HepG2 (cell line): ENCODE data around the gene NEURL3. TPM values are rescaled to one million over a fixed set of nuclear protein-coding genes. Genes with fewer than 3 reads are reported as not detected.

Experiments used
- ATAD3A ChIP-seq: sonication (generic); formaldehyde crosslinking; IDR thresholded peaks from 2 replicates; pipeline ENCODE4 v1.4.0; 2020; ENCODE audit warnings: missing genetic modification reagents
- CC2D1A ChIP-seq: sonication (generic); formaldehyde crosslinking; IDR thresholded peaks from 2 replicates; pipeline ENCODE4 v1.8.1; 2023; ENCODE audit warnings: mild to moderate bottlenecking, missing genetic modification reagents
- CTCF ChIP-seq: sonication (generic); formaldehyde crosslinking; IDR thresholded peaks from 2 replicates; pipeline ENCODE4 v1.5.0; 2020; ENCODE audit warnings: mild to moderate bottlenecking, missing genetic modification reagents, moderate library complexity
- IRX3 ChIP-seq: sonication (generic); formaldehyde crosslinking; IDR thresholded peaks from 2 replicates; pipeline ENCODE4 v1.8.1; 2023; ENCODE audit warnings: mild to moderate bottlenecking, low read depth, missing genetic modification reagents, borderline replicate concordance
- ISL2 ChIP-seq: sonication (generic); formaldehyde crosslinking; IDR thresholded peaks from 2 replicates; pipeline ENCODE4 v1.5.0; 2020; ENCODE audit warnings: missing genetic modification reagents
- ISX ChIP-seq: sonication (generic); formaldehyde crosslinking; conservative IDR thresholded peaks from 2 replicates; pipeline ENCODE4 v1.5.0; 2020; ENCODE audit warnings: missing genetic modification reagents
- MYPOP ChIP-seq: sonication (generic); formaldehyde crosslinking; IDR thresholded peaks from 2 replicates; pipeline ENCODE4 v1.8.1; 2023; ENCODE audit warnings: mild to moderate bottlenecking, moderate library complexity, missing genetic modification reagents
- PLRG1 ChIP-seq: fragments of 450-650 bp; conservative IDR thresholded peaks from 2 replicates; pipeline ENCODE4 v1.6.1; 2016
- ZFP91 ChIP-seq: sonication (generic); formaldehyde crosslinking; IDR thresholded peaks from 2 replicates; pipeline ENCODE4 v1.9.0; 2022; ENCODE audit warnings: missing genetic modification reagents, mild to moderate bottlenecking, borderline replicate concordance
- ZNF879 ChIP-seq: sonication (generic); formaldehyde crosslinking; IDR thresholded peaks from 2 replicates; pipeline ENCODE4 v1.8.1; 2023; ENCODE audit warnings: missing genetic modification reagents
- ZSCAN30 ChIP-seq: sonication (generic); formaldehyde crosslinking; IDR thresholded peaks from 2 replicates; pipeline ENCODE4 v1.5.0; 2020; ENCODE audit warnings: mild to moderate bottlenecking, missing genetic modification reagents
- polyA plus RNA-seq, 8 experiments: library from polyadenylated mRNA; depleted of rRNA in 3 of 8; stranded (reverse) in 7 of 8; unstranded in 1 of 8; fragments of >200 nt; fragmentation: Illumina TruSeq in 4 of 8; extraction: Trizol in 4 of 8; gene quantifications; 2 replicates each; pipeline versions ENCODE4 v1.2.1 to v1.2.3, GENCODE V29; 2011 to 2016; ENCODE audit warnings: low read depth in 4 of 8, missing spikeins in 1 of 8, mixed read lengths in 1 of 8; ENCODE audit not compliant: insufficient read depth in 1 of 8
- total RNA-seq, 5 experiments: library from RNA; depleted of rRNA; stranded (reverse); fragments of >200 nt; fragmentation: Illumina TruSeq; extraction: Trizol; gene quantifications; 2 replicates each; pipeline ENCODE4 v1.2.3, GENCODE V29; 2016; ENCODE audit warnings: low read depth in 1 of 5
- TF ChIP-seq, protein P1 (sequence below): sonication (generic); formaldehyde crosslinking; IDR thresholded peaks from 2 replicates; pipeline ENCODE4 v1.4.0; 2020; ENCODE audit warnings: missing genetic modification reagents
- TF ChIP-seq, protein P2 (sequence below): sonication (generic); formaldehyde crosslinking; IDR thresholded peaks from 2 replicates; pipeline ENCODE4 v1.5.0; 2020; ENCODE audit warnings: mild to moderate bottlenecking, missing genetic modification reagents, borderline replicate concordance
- TF ChIP-seq, protein P3 (sequence below): sonication (generic); formaldehyde crosslinking; IDR thresholded peaks from 2 replicates; pipeline ENCODE4 v1.5.1; 2020; ENCODE audit warnings: mild to moderate bottlenecking, moderate library complexity, missing genetic modification reagents

Gene NEURL3
- total and polyA plus RNA-seq, 2 of the 13 experiments (the other 11 are each of a cell fraction or from before 2014, with no cell fraction given) = 0.16 to 1.2 TPM

GRCh38 chr2:96538487-96539214, 33.5 kb upstream of the NEURL3 start (continued):
- TF ChIP-seq ZSCAN30 (CRISPR knock-in tag) (no peak), CC2D1A (CRISPR knock-in tag) (no peak), PLRG1 (no peak), ATAD3A (CRISPR knock-in tag) (no peak), ZNF879 (CRISPR knock-in tag) (no peak), ISL2 (CRISPR knock-in tag) (no peak), ZFP91 (CRISPR knock-in tag) (peak; percentile 40; the same call in 1 of the 2 replicates), IRX3 (CRISPR knock-in tag) (no peak), ISX (no peak), CTCF (CRISPR knock-in tag) (no peak; the same call in 1 of the 2 replicates), MYPOP (CRISPR knock-in tag) (no peak)
- TF ChIP-seq, protein P1, sequence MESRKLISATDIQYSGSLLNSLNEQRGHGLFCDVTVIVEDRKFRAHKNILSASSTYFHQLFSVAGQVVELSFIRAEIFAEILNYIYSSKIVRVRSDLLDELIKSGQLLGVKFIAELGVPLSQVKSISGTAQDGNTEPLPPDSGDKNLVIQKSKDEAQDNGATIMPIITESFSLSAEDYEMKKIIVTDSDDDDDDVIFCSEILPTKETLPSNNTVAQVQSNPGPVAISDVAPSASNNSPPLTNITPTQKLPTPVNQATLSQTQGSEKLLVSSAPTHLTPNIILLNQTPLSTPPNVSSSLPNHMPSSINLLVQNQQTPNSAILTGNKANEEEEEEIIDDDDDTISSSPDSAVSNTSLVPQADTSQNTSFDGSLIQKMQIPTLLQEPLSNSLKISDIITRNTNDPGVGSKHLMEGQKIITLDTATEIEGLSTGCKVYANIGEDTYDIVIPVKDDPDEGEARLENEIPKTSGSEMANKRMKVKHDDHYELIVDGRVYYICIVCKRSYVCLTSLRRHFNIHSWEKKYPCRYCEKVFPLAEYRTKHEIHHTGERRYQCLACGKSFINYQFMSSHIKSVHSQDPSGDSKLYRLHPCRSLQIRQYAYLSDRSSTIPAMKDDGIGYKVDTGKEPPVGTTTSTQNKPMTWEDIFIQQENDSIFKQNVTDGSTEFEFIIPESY (CRISPR knock-in tag) = no peak
- TF ChIP-seq, protein P2, sequence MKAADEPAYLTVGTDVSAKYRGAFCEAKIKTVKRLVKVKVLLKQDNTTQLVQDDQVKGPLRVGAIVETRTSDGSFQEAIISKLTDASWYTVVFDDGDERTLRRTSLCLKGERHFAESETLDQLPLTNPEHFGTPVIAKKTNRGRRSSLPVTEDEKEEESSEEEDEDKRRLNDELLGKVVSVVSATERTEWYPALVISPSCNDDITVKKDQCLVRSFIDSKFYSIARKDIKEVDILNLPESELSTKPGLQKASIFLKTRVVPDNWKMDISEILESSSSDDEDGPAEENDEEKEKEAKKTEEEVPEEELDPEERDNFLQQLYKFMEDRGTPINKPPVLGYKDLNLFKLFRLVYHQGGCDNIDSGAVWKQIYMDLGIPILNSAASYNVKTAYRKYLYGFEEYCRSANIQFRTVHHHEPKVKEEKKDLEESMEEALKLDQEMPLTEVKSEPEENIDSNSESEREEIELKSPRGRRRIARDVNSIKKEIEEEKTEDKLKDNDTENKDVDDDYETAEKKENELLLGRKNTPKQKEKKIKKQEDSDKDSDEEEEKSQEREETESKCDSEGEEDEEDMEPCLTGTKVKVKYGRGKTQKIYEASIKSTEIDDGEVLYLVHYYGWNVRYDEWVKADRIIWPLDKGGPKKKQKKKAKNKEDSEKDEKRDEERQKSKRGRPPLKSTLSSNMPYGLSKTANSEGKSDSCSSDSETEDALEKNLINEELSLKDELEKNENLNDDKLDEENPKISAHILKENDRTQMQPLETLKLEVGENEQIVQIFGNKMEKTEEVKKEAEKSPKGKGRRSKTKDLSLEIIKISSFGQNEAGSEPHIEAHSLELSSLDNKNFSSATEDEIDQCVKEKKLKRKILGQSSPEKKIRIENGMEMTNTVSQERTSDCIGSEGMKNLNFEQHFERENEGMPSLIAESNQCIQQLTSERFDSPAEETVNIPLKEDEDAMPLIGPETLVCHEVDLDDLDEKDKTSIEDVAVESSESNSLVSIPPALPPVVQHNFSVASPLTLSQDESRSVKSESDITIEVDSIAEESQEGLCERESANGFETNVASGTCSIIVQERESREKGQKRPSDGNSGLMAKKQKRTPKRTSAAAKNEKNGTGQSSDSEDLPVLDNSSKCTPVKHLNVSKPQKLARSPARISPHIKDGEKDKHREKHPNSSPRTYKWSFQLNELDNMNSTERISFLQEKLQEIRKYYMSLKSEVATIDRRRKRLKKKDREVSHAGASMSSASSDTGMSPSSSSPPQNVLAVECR (CRISPR knock-in tag) = peak; percentile 41; the same call in 1 of the 2 replicates
- TF ChIP-seq, protein P3, sequence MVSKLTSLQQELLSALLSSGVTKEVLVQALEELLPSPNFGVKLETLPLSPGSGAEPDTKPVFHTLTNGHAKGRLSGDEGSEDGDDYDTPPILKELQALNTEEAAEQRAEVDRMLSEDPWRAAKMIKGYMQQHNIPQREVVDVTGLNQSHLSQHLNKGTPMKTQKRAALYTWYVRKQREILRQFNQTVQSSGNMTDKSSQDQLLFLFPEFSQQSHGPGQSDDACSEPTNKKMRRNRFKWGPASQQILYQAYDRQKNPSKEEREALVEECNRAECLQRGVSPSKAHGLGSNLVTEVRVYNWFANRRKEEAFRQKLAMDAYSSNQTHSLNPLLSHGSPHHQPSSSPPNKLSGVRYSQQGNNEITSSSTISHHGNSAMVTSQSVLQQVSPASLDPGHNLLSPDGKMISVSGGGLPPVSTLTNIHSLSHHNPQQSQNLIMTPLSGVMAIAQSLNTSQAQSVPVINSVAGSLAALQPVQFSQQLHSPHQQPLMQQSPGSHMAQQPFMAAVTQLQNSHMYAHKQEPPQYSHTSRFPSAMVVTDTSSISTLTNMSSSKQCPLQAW (CRISPR knock-in tag) = no peak
